SJCRH30 (cell line): ENCODE results near the gene BAIAP2. TPM values are rescaled to one million over a fixed set of nuclear protein-coding genes. Genes with fewer than 3 reads are reported as not detected.
A peak's percentile ranks its signal among the peaks of the same experiment; 100 is the strongest.

ENCODE experiments used
- DNase-seq, 2 experiments: peaks; one replicate each; pipeline ENCODE4 v3.0.0-alpha.2; 2015 to 2020
- H3K27ac ChIP-seq: fragments of 250-450 bp; sonication (Bioruptor Pico); 2 replicates; pipeline ENCODE4 v1.5.1; 2020; ENCODE audit warnings: mild to moderate bottlenecking, moderate library complexity
- H3K27me3 ChIP-seq: fragments of 250-450 bp; sonication (Bioruptor Pico); 2 replicates; pipeline ENCODE4 v1.5.1; 2020; ENCODE audit warnings: mild to moderate bottlenecking, moderate library complexity
- H3K36me3 ChIP-seq: fragments of 250-450 bp; sonication (Bioruptor Pico); 2 replicates; pipeline ENCODE4 v1.5.1; 2020; ENCODE audit warnings: mild to moderate bottlenecking, moderate library complexity
- H3K4me1 ChIP-seq: fragments of 250-450 bp; sonication (Bioruptor Pico); 2 replicates; pipeline ENCODE4 v1.5.1; 2020; ENCODE audit warnings: mild to moderate bottlenecking, moderate library complexity
- H3K4me3 ChIP-seq: fragments of 250-450 bp; sonication (Bioruptor Pico); 2 replicates; pipeline ENCODE4 v1.5.1; 2020; ENCODE audit warnings: mild to moderate bottlenecking, moderate library complexity
- H3K9me3 ChIP-seq: fragments of 250-450 bp; sonication (Bioruptor Pico); replicated peaks from 2 replicates; pipeline ENCODE4 v1.5.1; 2020; ENCODE audit warnings: mild to moderate bottlenecking, moderate library complexity
- total RNA-seq: library from RNA; depleted of rRNA; stranded (reverse); fragments of >200 nt; shearing (Covaris generic); gene quantifications from 2 replicates; pipeline ENCODE4 v1.2.3, GENCODE V29; 2014

BAIAP2 gene
- total RNA-seq, 1 experiment from 2014 or later: 26.0 TPM

DNA sequence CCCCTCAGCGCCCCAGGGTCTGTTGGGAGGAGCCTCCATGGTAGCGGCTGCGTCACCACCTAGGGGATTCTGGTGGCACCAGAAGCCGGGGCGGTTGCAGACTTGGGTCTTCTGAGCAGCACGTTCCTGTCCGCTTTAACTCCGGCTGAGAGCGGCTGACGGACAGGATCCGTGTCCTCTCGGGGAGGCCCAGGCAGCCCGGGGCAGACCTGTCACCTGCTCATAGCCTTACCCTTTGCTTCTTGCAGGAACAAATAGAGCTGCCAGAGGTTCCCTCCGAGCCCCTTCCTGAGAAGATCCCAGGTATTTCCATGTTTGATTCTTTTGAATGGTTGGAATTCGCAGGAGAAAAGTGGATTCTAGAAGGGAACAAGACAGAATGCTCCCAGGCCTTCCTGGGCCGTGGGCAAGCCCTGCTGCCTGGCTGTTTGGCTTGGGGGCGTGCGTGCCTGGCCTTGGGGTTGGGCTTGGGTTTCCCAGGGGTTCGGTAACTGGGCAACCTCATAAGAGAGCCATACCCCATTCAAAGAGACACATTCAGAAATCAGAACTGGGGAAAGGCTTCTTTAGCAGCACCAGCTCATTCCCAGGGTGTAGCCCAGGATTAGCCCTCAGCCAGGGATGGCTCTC lies 36.7 kb upstream of the BAIAP2 start:
- Histone ChIP-seq H3K9me3 (no peaks in the 10 kb centered on the region), H3K27ac (no peak overlapping the region), H3K36me3 (0 out of 2 replicates have a peak, but pooled peaks cover 9% of the 10 kb centered on the region), H3K4me1 (peaks cover 8% of the 10 kb centered on the region; the same call in 1 of the 2 replicates), H3K4me3 (no peak overlapping the region), H3K27me3 (peaks cover 5% of the 10 kb centered on the region)
- DNase-seq: no peak

DNA sequence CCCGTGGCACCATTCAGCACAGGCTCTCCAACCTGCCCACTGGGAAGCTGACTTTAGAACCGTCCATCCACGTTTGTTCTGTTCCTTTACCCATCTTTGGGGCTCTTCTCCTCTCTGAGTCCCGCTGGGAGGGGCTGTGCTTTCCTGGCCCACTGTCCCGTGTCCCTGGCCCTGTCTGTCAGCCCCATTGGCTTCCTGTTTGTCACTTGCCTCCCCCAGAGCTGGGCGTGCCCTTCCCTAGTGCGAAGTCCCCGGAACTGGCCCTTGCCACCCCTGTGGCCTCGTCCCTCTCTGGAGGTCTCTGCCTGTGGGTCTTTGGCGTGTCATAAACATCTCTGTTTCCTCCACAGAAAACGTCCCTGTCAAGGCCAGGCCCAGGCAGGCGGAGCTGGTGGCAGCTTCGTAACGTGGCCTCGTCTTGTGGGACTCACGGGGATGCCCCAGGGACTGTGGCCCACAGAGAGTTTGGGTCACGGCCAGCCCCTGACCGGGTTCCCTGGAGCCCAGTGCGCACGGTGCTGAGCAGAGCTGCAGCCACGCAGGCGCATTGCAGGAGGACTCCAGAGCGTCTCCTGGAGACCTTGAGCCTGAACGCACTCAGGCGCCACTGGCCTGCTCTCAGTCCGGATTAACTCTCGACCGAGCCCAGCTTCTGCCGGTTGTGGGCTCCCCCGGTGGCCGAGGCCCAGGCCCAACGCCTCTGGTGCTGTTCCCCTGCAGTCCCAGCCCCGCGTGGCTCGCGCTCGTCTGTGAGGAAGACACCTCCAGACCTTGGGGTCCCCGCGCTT lies 36.0 kb upstream of the BAIAP2 start:
- Histone ChIP-seq H3K27ac (no peak overlapping the region), H3K27me3 (peaks cover 9% of the 10 kb centered on the region), H3K9me3 (no peaks in the 10 kb centered on the region), H3K36me3 (0 out of 2 replicates have a peak, but pooled peaks cover 9% of the 10 kb centered on the region), H3K4me3 (no peak overlapping the region), H3K4me1 (peaks cover 8% of the 10 kb centered on the region; the same call in 1 of the 2 replicates)
- no peak for DNase-seq

- Histone ChIP-seq H3K4me3 (no peak overlapping the region), H3K9me3 (no peaks in the 10 kb centered on the region), H3K27me3 (peaks cover 14% of the 10 kb centered on the region), H3K4me1 (peaks cover 8% of the 10 kb centered on the region; the same call in 1 of the 2 replicates), H3K36me3 (0 out of 2 replicates have a peak, but pooled peaks cover 9% of the 10 kb centered on the region), H3K27ac (no peak overlapping the region)
- no peak for DNase-seq
Measured at GRCh38 chr17:80999536-81000333, 35.2 kb upstream of the BAIAP2 start.

GRCh38 chr17:81000334-81000630 lies 34.7 kb upstream of the BAIAP2 start:
- peaks cover 8% of the 10 kb centered on the region; the same call in 1 of the 2 replicates for H3K4me1 ChIP-seq
- H3K4me3 ChIP-seq: no peak overlapping the region
- H3K9me3 ChIP-seq: no peaks in the 10 kb centered on the region
- H3K27ac ChIP-seq: no peak overlapping the region
- peaks cover 16% of the 10 kb centered on the region for H3K27me3 ChIP-seq
- H3K36me3 ChIP-seq: 0 out of 2 replicates have a peak, but pooled peaks cover 9% of the 10 kb centered on the region
- DNase-seq: no peak

DNA sequence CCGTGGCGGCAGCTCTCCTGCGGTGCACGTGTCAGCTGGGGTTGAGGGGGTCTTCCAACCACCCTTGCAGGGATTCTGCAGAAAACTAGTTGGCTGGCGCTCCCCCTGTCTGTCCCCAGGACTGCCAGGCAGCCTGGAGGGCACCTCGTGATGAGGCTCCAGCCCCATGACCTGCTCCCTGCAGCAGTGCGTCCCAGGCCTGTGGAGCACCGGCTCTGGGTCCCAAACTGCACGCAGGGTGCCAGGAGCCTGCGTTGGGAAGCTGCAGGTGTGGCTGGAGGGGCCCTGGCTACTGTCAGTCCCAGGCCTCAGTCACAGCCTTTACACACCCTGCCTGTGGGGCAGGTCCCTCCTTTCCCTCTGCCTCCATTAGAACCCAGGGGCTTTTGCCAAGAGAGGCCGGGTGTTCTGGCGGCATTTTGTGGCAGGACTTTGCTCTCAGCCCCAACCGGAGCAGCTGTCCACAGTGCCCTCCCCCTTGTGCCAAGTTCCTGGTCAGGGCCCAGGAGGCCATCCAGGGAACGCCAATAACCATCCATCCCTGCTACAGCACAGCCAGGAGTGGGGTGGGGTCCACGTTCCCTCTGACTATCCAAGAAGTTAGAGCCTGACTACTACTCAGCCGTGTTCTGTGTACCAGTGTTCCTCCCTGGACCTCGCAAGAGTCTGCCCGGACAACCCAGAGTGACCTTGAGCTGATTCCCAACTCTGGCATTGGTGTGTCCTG lies 34.2 kb upstream of the BAIAP2 start:
- Histone ChIP-seq H3K9me3 (no peaks in the 10 kb centered on the region), H3K4me3 (no peak overlapping the region), H3K4me1 (peaks cover 8% of the 10 kb centered on the region; the same call in 1 of the 2 replicates), H3K27ac (no peak overlapping the region), H3K36me3 (0 out of 2 replicates have a peak, but pooled peaks cover 5% of the 10 kb centered on the region), H3K27me3 (peaks cover 16% of the 10 kb centered on the region)
- no peak for DNase-seq

DNA sequence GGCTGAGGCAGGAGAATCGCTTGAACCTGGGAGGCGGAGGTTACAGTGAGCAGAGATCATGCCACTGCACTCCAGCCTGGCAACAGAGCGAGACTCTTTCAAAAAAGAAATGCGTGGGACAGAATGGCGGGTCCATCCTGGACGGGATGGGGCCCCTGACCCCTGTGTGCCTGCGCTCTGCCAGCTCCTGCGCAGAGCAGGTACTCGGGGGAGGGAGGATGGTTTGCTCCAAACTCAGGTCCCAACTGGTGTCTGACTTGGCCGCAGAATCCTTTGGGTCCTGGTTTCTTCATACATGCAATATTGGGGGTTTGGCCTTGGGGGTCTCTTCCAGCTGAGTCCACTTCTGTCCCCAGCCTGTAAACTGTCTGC lies 33.0 kb upstream of the BAIAP2 start:
- no peak for DNase-seq
- no peaks in the 10 kb centered on the region for H3K9me3 ChIP-seq
- peaks cover 20% of the 10 kb centered on the region for H3K27me3 ChIP-seq
- no peak overlapping the region for H3K4me3 ChIP-seq
- H3K4me1 ChIP-seq: peaks cover 8% of the 10 kb centered on the region; the same call in 1 of the 2 replicates
- no peaks in the 10 kb centered on the region for H3K36me3 ChIP-seq
- H3K27ac ChIP-seq: no peak overlapping the region

GRCh38 chr17:81002409-81003361 lies 32.3 kb upstream of the BAIAP2 start:
- H3K27me3 ChIP-seq: peaks cover 25% of the 10 kb centered on the region
- no peaks in the 10 kb centered on the region for H3K9me3 ChIP-seq
- peaks cover 8% of the 10 kb centered on the region; the same call in 1 of the 2 replicates for H3K4me1 ChIP-seq
- no peak overlapping the region for H3K27ac ChIP-seq
- H3K36me3 ChIP-seq: no peaks in the 10 kb centered on the region
- H3K4me3 ChIP-seq: no peak overlapping the region
- DNase-seq: peak; percentile 77 to 86

GRCh38 chr17:81003711-81004475 lies 31.1 kb upstream of the BAIAP2 start:
- peaks cover 8% of the 10 kb centered on the region; the same call in 1 of the 2 replicates for H3K4me1 ChIP-seq
- DNase-seq: no peak
- no peak overlapping the region for H3K27ac ChIP-seq
- H3K36me3 ChIP-seq: no peaks in the 10 kb centered on the region
- H3K9me3 ChIP-seq: no peaks in the 10 kb centered on the region
- peaks cover 27% of the 10 kb centered on the region for H3K27me3 ChIP-seq
- no peak overlapping the region for H3K4me3 ChIP-seq

DNA sequence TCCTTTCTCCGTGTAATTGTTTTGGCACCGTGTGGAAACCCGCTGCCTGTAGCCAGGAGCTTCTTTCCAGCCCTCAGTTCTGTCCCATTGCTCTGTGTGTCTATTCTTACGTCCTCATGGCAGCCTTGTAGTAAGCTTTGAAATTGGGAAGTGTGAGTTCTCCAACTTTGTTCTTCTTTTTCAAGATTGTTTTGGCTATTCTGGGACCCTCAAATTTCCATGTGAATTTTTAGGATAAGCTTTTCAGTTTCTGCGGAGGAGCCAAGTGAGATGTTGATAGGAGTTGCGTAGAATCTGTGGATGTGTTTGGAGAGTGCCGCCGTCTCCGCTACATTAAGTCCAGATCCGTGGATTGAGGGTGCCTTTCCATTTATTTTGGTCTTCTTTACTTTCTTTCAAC lies 28.1 kb upstream of the BAIAP2 start:
- Histone ChIP-seq H3K27ac (no peak overlapping the region), H3K27me3 (peaks cover 27% of the 10 kb centered on the region), H3K9me3 (peaks cover 3% of the 10 kb centered on the region; the same call in 1 of the 2 replicates), H3K36me3 (no peaks in the 10 kb centered on the region), H3K4me3 (no peak overlapping the region), H3K4me1 (peaks cover 8% of the 10 kb centered on the region; the same call in 1 of the 2 replicates)
- DNase-seq: no peak

- no peaks in the 10 kb centered on the region for H3K36me3 ChIP-seq
- no peak overlapping the region for H3K4me3 ChIP-seq
- no peaks in the 10 kb centered on the region for H3K4me1 ChIP-seq
- peaks cover 23% of the 10 kb centered on the region for H3K27me3 ChIP-seq
- no peak for DNase-seq
- H3K9me3 ChIP-seq: peaks cover 3% of the 10 kb centered on the region; the same call in 1 of the 2 replicates
- no peak overlapping the region for H3K27ac ChIP-seq
Measured at GRCh38 chr17:81008140-81008539, 26.8 kb upstream of the BAIAP2 start.

DNA sequence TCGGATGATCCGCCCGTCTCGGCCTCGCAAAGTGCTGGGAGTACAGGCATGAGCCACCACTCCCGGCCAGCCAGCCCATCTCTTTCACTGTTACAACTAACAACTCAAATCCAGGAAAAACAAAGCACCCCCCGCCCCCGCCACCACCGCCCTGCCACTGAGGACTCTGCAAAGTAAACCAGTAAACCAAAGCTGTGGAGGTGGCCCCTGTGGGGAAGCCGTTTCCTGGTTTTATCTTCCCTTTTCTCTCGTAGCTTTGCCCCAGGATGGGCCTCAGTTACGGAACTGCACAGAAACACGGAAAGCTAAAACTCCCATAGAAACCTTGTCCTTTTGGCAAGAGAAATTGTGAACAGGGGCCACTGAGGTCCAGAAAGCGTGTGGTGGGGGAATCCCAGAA lies 25.8 kb upstream of the BAIAP2 start:
- Histone ChIP-seq H3K4me1 (no peaks in the 10 kb centered on the region), H3K9me3 (peaks cover 3% of the 10 kb centered on the region; the same call in 1 of the 2 replicates), H3K27me3 (peaks cover 18% of the 10 kb centered on the region), H3K36me3 (no peaks in the 10 kb centered on the region), H3K4me3 (no peak overlapping the region), H3K27ac (no peak overlapping the region)
- DNase-seq: no peak

DNA sequence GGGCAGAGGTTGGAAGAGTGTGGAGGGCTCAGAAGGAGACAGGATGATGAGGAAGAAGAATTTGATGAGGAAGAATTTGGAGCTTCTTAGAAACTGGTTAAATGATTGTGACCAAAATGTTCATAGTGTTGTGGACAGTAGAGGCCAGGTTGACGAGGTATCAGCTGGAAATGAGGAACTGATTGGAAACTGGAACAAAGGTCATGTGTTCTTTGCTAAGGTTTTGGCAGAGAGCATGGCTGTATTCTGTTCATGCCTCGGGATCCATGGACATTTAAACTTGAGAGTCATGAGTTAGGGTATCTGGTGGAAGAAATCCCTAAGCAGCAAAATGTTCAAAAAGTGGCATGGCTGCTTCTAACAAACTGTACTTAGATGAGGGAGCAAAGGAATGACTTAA lies 24.0 kb upstream of the BAIAP2 start:
- peaks cover 3% of the 10 kb centered on the region; the same call in 1 of the 2 replicates for H3K9me3 ChIP-seq
- no peaks in the 10 kb centered on the region for H3K36me3 ChIP-seq
- H3K4me3 ChIP-seq: no peak overlapping the region
- peaks cover 11% of the 10 kb centered on the region for H3K27me3 ChIP-seq
- no peaks in the 10 kb centered on the region for H3K4me1 ChIP-seq
- no peak for DNase-seq
- H3K27ac ChIP-seq: no peak overlapping the region

GRCh38 chr17:81011951-81012350 lies 23.0 kb upstream of the BAIAP2 start:
- no peaks in the 10 kb centered on the region for H3K4me1 ChIP-seq
- no peak for DNase-seq
- H3K27me3 ChIP-seq: peaks cover 8% of the 10 kb centered on the region; the same call in 1 of the 2 replicates
- H3K36me3 ChIP-seq: no peaks in the 10 kb centered on the region
- no peak overlapping the region for H3K27ac ChIP-seq
- H3K4me3 ChIP-seq: no peak overlapping the region
- peaks cover 11% of the 10 kb centered on the region for H3K9me3 ChIP-seq
